EH (cell line): ENCODE measurements around the gene AKIRIN2.
"Not testable (repeated sequence)": the region's sequence is repeated elsewhere in the genome, so short reads cannot be mapped to it uniquely, and the experiment has no call there.

Experiments used
- DNase-seq: peaks from one replicate; pipeline ENCODE4 v3.0.0-alpha.2; 2015; ENCODE audit warnings: low read depth

Gene AKIRIN2

DNA sequence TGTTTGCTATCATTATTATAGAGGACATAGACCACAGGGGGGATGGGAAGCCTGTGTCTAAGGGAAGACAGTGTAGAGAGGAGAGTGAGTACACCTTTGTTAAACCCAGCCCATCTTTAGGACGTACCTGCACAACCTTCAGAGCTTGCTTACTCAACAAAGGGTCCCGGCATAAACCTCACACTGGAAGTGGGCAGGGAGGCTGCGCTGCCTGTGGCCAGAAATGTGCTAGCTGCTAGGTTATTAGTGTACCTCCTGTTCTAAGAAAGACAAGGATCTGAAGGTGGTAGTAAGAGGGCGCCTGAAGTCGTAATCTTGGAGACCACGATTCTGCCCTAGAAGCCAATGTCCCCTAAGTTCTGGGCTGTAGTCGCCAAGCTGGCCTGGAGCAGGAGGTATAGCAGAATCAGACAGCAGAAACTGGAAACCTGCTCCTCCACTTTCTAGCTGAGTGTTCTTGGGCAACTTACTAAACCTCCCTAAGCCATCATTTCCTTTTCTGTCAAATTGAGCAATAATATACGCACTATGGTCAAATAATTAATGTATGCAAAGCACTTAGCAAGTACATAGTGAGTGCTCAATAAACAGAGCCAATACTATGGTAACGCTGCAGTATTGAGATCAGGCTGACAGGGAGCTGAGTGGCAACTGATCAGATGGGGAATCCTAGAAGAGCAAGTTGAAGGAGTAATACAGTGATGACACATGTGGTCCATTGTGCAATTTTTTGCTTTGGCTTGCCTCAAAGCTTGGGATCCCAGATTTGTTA is 16.8 kb upstream of the AKIRIN2 start:
- DNase-seq, result no peak

DNA sequence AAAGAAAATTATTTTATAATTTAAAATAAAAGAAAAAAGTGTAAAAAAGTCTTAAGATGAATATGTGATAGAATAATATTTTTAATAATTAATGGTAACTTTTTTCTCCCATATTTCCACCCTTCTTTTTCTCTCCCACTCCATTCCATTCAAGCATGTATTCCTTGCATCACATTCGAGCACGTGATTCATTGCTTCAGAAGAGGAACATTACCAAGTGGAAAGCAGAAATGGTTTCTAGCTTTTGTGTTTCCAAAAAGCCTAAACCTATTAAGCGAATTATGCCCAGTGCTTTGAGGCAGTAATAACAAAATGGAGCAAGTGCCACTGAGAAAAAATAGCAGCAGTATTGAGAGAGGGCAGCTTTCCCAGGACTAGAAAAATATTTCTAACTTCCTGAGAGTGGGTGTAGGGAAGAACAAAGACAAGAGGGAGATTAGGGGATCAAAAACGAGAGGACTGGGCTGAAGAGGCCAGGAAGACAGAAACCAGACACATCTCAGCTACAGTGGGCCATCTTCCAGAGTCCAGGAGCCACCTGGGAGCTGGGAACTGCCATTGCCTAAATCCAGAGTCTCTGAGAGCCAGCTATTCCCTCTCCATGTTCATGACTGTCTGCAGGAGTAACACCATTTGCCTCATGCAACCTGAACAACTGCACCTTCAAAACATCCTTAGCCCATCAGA is 15.0 kb upstream of the AKIRIN2 start:
- DNase-seq, result no peak

DNA sequence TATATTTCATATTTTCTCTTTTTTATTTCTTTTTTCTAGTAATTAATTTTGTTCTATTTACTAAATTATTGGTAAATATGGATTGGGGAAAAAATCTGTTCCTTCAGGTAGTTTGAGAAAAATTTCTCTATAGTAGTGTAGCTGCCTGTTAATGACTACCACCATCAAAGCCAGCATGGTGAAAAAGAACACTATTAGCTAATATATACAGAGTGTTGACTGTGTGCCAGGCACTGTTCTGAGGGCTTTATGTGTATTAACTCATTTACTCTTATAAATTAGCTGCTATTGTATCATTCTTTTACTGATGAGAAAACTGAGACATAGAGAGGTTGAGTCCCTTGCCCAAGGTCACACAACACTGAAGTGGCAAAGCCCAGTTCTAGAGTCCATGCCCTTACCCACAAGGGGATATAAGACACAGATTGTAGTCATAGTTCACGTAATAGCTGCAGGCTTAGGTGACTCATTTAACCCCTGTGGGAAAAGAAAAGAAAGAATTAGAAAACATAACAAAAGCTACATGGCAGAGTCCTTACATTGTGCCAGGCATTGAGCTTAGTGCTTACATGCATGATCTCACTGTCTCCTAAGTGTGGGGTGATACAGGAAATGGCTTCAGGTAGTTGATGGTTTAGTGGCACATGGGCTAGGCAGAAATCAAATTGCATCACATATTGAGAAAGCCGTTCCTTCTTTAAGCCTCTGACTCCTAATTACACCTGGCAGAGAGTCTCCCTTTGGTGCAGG is 12.2 kb upstream of the AKIRIN2 start:
- DNase-seq, result peak; percentile 83

DNA sequence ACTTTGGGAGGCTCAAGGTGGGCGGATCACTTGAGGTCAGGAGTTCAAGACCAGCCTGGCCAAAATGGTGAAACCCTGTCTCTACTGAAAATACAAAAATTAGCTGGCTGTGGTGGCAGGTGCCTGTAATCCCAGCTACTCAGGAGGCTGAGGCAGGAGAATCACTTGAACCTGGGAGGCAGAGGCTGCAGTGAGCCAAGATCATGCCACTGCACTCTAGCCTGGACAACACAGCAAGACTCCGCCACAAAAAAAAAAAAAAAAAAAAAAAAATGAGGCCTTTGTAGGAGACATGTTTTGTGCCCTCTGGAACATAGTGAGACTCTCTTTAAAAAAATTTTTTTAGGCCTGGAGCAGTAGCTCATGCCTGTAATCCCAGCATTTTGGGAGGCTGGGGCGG is 10.7 kb upstream of the AKIRIN2 start:
- not testable (repeated sequence) for DNase-seq

DNA sequence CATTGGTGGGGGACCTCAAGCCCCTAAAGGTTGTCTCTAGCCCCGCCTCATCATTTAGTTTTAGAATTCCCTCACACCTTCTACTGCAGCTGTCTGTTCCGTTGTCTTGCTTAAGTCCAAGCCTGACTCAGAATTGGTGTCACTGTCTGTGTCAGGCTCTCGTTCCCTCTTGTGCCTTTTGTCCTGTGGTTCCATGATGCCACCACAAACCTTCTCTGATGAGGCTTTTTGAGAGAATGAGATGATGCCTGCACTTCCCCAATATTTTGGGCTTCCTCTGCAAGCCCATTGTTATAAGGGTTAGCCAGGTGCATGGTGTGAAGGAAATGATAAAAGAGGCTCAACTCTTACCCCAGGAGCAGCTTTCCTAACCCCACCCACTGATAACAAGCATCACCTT is 8.1 kb upstream of the AKIRIN2 start:
- DNase-seq, result no peak

DNA sequence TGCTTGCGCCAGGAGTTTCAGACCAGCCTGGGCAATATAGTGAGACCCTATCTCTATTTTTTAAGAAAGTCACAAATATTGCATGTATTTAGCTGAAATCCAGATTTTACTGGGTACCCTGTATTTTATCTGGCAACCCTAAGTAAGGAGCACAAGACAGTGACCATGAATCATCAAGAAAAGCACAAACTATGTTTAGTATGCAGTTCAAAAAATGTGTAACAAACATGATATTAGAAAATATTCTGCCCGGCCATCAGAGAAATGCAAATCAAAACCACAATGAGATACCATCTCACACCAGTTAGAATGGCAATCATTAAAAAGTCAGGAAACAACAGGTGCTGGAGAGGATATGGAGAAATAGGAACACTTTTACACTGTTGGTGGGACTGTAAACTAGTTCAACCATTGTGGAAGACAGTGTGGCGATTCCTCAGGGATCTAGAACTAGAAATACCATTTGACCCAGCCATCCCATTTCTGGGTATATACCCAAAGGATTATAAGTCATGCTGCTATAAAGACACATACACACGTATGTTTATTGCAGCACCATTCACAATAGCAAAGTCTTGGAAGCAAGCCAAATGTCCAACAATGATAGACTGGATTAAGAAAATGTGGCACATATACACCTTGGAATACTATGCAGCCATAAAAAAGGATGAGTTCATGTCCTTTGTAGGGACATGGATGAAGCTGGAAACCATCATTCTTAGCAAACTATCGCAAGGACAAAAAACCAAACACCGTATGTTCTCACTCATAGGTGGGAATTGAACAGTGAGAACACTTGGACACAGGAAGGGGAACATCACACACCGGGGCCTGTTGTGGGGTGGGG is 6.8 kb upstream of the AKIRIN2 start:
- DNase-seq, result peak; percentile 63

DNA sequence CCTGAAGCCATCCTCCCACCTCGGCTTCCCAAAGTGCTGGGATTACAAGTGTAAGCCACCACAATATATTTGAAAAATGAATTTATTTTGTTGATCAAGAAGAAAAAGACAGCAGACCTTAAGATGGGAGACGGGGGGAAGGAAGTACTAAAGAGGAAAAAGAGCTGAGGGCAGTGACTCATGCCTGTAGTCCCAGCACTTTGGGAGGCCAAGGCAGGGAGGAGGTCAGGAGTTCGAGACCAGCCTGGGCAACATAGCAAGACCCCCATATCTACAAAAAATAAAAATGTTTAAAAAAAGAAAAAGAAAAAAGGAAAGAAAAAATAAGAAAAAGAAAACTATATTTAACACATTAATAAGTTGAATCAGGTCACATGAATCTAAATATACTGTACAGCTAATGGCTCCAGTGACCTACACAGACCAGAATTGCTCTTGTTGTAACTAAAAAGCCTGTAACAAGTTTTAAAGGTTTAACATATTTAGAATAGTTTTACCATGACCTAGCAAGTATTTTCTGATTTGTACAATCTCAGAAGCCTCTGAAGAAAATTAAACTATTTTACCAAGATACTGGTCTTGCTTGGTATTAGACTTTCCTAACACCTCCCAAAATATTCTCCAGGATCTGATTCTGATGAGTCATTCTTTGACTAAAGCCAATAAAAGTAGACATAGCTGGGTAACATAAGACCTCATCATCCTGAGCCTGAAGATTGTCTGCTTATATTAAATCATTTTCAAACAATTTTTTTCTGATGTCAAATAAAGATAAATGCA is 4.3 kb upstream of the AKIRIN2 start:
- peak; percentile 91 for DNase-seq

DNA sequence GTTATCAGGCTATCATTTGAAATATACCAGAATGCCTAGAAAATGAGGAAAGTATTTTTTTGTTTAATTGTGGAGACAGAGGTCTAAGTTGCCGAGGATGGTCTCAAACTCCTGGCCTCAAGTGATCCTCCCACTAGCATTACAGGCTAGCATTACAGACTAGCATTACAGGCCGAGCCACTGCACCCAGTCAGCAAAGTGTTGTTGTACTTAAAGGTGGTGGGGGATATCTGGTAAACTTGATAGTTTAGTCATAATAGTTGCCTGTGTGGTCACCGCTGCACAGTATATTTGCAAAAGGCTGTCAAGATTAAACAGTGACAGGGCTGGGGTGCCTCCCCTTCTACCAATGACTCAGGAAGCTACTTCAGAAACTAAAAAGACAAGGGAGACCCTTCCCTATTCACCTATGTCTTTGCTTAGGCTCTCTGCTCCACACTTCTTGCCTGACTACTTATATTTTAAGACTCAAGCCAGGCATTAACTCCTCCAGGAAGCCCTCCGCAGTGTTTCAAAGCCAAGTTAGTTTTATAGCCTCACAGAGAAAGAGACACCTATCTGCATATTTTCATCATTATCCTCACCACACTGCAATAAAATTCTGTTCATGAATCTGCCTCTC is 3.1 kb upstream of the AKIRIN2 start:
- peak; percentile 44 for DNase-seq

DNA sequence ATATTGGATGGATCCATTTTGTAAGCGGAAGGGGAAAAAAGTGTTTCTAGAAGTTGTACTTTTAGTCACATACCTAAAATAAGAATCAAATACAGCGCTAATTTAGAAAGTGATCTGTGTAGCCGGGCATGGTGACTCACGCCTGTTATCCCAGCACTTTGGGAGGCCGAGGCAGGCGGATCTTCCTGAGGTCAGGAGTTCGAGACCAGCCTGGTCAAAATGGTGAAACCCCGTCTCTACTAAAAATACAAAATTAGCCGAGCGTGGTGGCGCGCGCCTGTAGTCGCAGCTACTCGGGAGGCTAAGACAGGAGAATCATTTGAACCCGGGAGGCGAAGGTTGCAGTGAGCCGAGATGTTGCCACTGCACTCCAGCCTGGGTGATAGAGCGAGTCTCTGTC is 1.0 kb upstream of the AKIRIN2 start:
- peak; percentile 54 for DNase-seq

DNA sequence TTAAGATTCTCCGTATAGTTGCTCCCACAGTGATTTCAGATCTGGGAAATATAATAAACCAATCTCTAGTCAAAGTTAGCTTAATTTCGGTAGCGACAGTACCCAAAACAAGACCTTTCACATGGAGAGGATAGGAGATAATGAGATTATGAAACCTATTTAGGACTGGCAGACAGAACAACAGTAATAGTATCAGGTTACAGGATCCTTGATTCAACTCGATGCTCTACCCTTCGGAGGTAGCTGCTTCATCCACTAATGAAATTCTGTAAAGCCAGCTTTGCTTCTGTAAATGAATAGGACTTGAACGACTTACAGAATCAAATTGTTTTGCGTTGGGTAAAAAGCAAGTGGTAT is 534 bp upstream of the AKIRIN2 start:
- peak; percentile 70 for DNase-seq

DNA sequence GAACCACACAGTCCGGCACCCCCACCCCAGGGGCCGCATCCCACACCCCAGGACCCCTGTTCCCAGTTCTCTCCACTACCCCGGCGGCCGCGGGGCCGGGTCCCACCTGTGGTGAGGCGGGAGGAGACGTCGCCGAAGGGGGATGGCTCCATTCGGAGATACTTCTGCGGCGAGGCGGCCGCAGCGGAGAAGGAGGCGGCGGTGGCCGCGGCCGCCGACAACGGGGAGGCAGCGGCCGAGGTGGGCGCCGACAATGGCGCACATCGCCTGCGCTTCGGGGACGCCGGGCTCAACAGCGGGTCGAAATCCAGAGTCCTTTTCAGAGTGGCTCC is 723 bp downstream of the AKIRIN2 start:
- no peak for DNase-seq

DNA sequence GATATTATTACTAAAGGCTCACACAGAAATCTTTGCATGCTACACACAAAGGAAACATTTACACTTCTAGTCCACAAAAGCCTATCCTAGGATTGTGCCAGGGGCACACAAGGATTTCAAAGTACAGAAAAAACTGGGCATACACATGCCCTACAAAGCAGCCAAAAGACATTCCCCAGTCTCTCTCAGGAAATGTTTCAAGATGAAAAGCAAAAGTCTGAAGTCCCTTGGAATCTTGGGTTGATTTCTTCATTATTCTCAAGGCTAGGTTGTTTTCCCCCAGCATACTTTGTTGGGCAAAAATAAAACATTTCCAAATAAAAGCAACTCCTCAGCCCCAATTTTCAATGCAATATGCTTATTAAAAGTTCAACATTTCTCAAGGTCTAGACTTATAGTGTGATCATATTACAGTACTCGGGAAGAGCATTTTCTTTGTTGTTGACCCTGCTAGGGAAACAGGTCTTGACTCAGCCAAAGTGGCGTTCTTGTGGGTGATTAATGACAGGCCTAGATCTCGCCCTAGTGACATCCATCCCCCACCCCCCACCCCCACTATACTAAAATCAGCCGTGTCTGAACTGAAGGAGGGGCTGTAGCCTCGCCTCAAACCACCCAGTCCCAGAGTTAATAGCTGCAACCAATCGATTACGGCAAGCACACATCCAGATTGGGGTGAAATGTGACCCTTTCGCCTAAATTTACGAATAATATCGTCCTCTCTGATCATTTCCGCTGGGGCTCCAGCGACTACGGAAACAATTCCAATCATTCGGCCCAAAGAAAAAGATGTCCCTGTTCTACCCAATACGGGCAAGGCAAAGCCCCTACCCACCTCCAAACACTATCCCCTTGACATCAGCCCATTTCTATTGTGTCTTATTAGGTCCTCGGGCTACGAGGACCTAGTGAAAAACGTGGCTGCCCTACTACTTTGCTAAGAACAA is 1.4 kb downstream of the AKIRIN2 start:
- peak; percentile 79 for DNase-seq

DNA sequence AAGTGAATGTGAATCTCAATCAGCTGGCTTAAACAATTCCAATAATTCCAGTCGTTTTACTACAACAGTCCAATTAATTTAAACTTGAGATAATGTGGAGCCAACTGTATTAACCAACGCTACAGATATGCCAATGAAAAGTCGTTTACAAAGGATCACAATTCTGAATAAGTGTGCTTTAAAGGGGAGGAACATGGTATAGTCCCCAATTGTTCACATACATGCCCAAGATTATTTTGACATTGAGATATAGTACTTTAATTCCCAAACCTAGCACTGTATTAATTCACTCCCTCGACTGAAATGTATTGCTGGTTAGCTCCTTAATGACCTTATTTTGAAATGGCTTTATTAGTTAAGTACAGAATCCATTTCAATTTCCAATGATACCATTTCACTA is 2.5 kb downstream of the AKIRIN2 start:
- DNase-seq, result no peak

DNA sequence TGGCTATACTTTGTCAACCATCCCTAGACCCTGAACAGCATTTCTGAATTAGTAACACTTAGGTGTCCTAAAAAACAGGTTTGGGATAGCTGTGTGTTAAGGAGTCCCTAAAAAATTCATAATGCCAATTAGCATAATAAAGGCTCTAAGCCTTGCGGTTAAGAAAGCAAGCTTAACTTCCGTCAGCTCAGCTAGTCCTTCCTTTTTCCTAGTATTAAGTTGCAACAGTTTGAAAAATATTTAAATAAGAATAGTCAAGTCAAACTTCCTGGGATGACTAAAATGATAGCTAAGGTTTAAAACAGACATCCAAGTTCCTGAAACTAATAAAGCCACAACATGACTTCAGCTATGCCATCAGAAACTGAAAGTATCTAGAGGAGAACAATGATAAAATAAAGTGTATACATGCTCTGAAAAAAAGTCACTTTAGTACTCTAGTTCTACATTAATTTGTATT is 3.5 kb downstream of the AKIRIN2 start:
- peak; percentile 53 for DNase-seq

DNA sequence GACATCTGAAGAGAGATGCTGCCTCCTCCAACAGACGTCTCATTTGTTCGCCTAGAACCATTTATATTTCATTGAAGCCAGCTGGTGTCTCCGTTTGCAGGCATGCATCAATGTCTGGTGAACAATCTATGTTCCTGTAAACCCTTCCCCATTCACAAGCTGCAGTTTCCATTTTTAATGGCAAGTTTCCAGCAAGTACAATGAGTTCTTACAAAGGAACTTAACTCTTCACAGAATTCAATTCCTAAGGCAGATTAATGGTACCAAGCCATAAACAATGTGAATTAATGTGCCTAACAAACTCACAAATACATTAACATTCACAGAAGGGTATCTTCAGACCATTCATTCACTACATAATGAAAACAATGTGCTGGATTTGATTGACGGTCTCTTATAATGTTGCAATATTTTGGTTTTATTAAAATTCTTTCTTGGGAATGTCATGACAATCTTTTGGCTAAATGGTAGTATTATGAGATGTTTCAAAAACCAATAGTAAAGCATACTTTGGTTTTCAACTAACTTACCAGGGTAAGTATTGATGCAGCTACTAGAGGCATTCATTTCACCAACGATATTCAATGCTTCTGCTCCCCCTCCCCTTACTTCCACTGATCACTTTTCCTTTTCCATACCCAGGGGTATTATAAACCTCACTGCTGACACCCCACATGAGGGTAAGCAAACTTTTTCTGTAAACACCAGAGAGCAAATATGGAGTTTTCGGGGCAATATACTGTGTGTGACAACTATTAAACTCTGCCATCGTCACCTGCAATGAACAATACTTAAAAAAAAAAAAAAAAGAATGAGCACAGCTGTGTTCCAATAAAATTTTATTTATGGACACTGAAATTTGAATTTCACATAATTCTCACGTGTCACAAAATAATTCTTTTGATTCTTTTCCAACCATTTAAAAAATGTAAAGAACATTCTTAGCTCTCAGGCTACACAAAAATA is 4.2 kb downstream of the AKIRIN2 start:
- peak; percentile 90 for DNase-seq

DNA sequence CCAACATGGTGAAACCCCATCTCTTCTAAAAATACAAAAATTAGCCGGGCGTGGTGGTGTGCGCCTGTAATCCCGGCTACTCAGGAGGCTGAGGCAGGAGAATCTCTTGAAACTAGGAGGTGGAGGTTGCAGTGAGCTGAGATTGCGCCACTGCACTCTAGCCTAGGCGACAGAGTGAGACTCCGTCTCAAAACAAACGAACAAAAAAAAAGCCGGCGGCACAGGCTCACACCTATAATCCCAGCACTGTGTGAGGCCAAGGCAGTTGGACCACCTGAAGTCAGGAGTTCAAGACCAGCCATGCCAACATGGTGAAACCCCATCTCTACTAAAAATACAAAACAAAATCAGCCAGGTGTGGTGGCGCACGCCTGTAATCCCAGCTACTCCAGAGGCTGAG is 5.2 kb downstream of the AKIRIN2 start:
- DNase-seq, result not testable (repeated sequence)

DNA sequence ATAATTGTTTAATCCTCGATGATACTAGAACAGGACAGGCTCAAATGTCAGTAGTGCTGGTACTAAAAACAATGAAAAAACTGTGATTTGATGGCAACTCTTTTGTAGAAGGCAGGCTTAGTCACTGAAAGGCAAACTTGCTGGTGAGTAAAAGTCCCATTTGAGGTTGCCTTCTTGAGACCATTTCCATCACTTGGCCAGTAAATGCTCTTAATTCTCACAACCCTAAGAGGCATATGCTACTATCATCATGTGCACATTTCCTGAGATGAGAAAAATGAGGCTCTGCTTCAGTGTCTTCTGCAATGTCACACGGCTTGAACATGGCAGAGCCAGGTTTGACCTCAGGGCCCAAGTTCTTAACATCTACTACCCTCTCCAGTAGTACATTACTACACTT is 9.9 kb downstream of the AKIRIN2 start:
- no peak for DNase-seq

DNA sequence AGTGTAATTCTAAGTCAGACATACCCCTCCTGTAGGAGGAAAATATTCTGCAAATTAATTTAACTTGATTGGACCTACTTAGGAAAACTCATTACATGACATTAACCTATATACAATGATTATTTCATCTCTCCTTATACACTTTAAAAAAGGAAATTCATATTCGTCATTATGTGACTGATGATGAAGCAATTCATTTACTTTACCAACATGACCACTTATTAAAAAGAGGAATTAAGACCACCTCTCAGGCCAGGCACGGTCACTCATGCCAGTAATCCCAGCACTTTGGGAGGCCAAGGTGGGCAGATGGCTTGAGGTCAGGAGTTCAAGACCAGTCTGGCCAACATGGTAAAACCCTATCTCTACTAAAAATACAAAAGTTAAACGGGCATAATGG is 11.6 kb downstream of the AKIRIN2 start:
- DNase-seq, result no peak

DNA sequence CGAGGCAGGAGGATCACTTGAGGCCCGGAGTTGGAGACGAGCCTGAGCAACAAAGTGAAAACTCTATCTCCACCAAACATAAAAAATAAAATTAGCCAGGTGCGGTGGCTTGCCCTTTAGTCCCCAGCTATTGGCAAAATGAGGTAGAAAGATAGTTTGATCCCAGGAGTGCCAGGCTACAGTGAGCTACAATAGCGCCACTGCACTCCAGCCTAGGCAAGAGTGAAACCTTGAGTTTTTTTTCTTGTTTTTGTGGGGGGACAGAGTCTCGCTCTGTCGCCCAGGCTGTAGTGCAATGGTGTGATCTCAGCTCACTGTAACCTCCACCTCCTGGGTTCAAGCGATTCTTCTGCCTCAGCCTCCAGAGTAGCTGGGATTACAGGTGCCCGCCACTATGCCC is 14.1 kb downstream of the AKIRIN2 start:
- DNase-seq, result not testable (repeated sequence)
